ENCODE data around the gene RPIA. TPM values are rescaled to one million over a fixed set of nuclear protein-coding genes. Genes with fewer than 3 reads are reported as not detected.

The RPIA gene
- total RNA-seq, 1 experiment from 2014 or later: 18.2 TPM

DNA sequence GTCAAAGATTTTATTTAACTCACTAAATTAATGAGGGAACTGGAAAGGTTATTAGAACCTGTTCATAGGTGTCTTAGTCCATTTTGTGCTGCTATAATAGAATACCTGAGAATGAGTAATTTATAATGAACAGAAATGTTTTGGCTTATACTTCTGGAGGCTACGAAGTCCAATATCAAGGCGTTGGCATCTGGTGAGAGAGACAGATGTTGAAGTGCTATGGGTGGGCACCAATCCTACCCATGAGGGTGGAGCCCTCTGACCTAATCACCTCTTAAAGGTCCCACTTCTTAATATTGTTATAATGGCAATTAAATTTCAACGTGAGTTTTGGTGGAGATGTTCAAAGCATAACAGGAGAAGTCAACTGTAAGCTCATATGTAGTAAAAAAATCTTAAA is 5.1 kb downstream of the RPIA start:
- Histone ChIP-seq H3K27ac (ENCODE audit: low read length) (no peak overlapping the region), H3K27me3 (ENCODE audit: control insufficient read depth, insufficient read depth, low read length) (no peaks in the 10 kb centered on the region), H3K9me3 (ENCODE audit: control insufficient read depth, insufficient read depth, low read depth, low read length) (no peaks in the 10 kb centered on the region), H3K36me3 (ENCODE audit: control insufficient read depth, insufficient read depth, low read length) (no peaks in the 10 kb centered on the region), H3K4me3 (ENCODE audit: low read depth in 2 of 2, low read length in 2 of 2) (no peak overlapping the region), H3K4me1 (ENCODE audit: control insufficient read depth, insufficient read depth, low read length) (peaks cover 5% of the 10 kb centered on the region; the same call in 1 of the 2 replicates)
- BruUV-seq (replicated peaks): no TSS peak
- POLR2A ChIA-PET: no interaction called here
- intact Hi-C loops (cut with micrococcal nuclease; ENCODE audit: unreplicated experiment): no loop called here
- TF ChIP-seq CTCF (IDR thresholded peaks at IDR 0.05): no peak
- no peak for TF ChIP-seq TCF7L2 (IDR thresholded peaks at IDR 0.05; ENCODE audit: low read depth, low read length)
- no peak for TF ChIP-seq POLR2AphosphoS5 (IDR thresholded peaks at IDR 0.05; ENCODE audit: low read depth, low read length)
- TF ChIP-seq, protein P1, sequence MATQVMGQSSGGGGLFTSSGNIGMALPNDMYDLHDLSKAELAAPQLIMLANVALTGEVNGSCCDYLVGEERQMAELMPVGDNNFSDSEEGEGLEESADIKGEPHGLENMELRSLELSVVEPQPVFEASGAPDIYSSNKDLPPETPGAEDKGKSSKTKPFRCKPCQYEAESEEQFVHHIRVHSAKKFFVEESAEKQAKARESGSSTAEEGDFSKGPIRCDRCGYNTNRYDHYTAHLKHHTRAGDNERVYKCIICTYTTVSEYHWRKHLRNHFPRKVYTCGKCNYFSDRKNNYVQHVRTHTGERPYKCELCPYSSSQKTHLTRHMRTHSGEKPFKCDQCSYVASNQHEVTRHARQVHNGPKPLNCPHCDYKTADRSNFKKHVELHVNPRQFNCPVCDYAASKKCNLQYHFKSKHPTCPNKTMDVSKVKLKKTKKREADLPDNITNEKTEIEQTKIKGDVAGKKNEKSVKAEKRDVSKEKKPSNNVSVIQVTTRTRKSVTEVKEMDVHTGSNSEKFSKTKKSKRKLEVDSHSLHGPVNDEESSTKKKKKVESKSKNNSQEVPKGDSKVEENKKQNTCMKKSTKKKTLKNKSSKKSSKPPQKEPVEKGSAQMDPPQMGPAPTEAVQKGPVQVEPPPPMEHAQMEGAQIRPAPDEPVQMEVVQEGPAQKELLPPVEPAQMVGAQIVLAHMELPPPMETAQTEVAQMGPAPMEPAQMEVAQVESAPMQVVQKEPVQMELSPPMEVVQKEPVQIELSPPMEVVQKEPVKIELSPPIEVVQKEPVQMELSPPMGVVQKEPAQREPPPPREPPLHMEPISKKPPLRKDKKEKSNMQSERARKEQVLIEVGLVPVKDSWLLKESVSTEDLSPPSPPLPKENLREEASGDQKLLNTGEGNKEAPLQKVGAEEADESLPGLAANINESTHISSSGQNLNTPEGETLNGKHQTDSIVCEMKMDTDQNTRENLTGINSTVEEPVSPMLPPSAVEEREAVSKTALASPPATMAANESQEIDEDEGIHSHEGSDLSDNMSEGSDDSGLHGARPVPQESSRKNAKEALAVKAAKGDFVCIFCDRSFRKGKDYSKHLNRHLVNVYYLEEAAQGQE (IDR thresholded peaks at IDR 0.05; ENCODE audit: insufficient read depth in 1 of 2, low read depth in 2 of 2, low read length in 1 of 2): no peak
- no peak for TF ChIP-seq SIN3A (IDR thresholded peaks at IDR 0.05; ENCODE audit: borderline replicate concordance, insufficient read depth, low read depth, low read length)
- in situ Hi-C loops (cut with HindIII; ENCODE audit: low pct_unique_long_range_greater_than_20kb, low sequenced_read_pairs): no loop called here
- ATAC-seq (no peak), DNase-seq (ENCODE audit: low read depth, low spot score) (no peak)
- CTCF ChIA-PET: no interaction called here

DNA sequence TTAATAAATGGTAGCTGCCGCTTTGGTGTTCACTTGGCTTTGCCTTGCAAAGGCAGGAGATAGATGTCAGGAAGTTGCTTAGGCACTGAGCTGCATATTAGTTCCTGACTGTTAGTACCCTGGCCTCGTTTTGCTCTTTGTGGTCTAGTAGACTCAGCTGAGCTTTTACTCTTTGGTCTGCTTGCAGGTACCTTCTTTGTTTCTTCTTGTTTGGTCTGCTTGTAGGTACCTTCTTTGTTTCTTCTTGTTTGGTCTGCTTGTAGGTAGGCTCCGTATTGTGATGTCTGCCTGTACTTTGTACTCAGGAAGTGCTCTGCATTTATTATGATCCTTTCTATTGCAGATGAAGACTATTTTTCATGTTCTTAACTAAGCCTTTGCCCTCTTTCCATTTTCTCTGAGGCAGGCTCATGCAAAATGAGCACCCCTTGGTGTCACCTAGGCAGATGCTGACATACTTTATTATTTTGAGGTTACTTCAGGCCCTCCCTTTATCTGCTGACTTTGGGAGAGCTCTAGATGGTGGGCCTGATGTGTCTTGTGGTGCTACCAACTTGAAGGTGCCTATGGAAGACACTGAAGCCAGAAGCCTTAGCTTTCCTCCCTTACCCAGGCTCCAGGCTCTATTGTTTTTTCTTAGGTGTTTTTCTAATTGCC is 6.0 kb downstream of the RPIA start:
- CTCF ChIA-PET: no interaction called here
- no peaks in the 10 kb centered on the region for H3K27me3 ChIP-seq (ENCODE audit: control insufficient read depth, insufficient read depth, low read length)

More for the DNA sequence above, 6.0 kb downstream of the RPIA start:
- ATAC-seq: no peak
- H3K27ac ChIP-seq (ENCODE audit: low read length): no peak overlapping the region
- no TSS peak for BruUV-seq (replicated peaks)
- H3K4me1 ChIP-seq (ENCODE audit: control insufficient read depth, insufficient read depth, low read length): peaks cover 5% of the 10 kb centered on the region; the same call in 1 of the 2 replicates
- POLR2A ChIA-PET: no interaction called here
- no peak for DNase-seq (ENCODE audit: low read depth, low spot score)
- TF ChIP-seq TCF7L2 (IDR thresholded peaks at IDR 0.05; ENCODE audit: low read depth, low read length): no peak
- TF ChIP-seq CTCF (IDR thresholded peaks at IDR 0.05): no peak
- TF ChIP-seq, protein P1 (IDR thresholded peaks at IDR 0.05; ENCODE audit: insufficient read depth in 1 of 2, low read depth in 2 of 2, low read length in 1 of 2): no peak
- no peak for TF ChIP-seq POLR2AphosphoS5 (IDR thresholded peaks at IDR 0.05; ENCODE audit: low read depth, low read length)
- TF ChIP-seq SIN3A (IDR thresholded peaks at IDR 0.05; ENCODE audit: borderline replicate concordance, insufficient read depth, low read depth, low read length): no peak
- H3K36me3 ChIP-seq (ENCODE audit: control insufficient read depth, insufficient read depth, low read length): no peaks in the 10 kb centered on the region
- no peaks in the 10 kb centered on the region for H3K9me3 ChIP-seq (ENCODE audit: control insufficient read depth, insufficient read depth, low read depth, low read length)
- H3K4me3 ChIP-seq (ENCODE audit: low read depth in 2 of 2, low read length in 2 of 2): no peak overlapping the region
- intact Hi-C loops (cut with micrococcal nuclease; ENCODE audit: unreplicated experiment): no loop called here
- in situ Hi-C loops (cut with HindIII; ENCODE audit: low pct_unique_long_range_greater_than_20kb, low sequenced_read_pairs): no loop called here

Data from Panc1 (cell line).